GM12873 (cell line): ENCODE measurements around the gene ATP10B.

Experiments
- CTCF ChIP-seq: IDR thresholded peaks from 2 replicates; pipeline ENCODE4 v1.5.1; 2012; ENCODE audit warnings: low read depth, mild to moderate bottlenecking, moderate library complexity, low read length, control low read depth; ENCODE audit not compliant: insufficient read depth; ENCODE audit errors: missing control alignments

Gene ATP10B

GRCh38 chr5:160747559-160747958 lies 104.5 kb downstream of the ATP10B start:
- TF ChIP-seq CTCF: no peak

- TF ChIP-seq CTCF: no peak
Measured at GRCh38 chr5:160744268-160745101, 107.5 kb downstream of the ATP10B start.

- TF ChIP-seq CTCF: no peak
Measured at GRCh38 chr5:160743027-160743426, 109.0 kb downstream of the ATP10B start.

- TF ChIP-seq CTCF: no peak
Measured at GRCh38 chr5:160742446-160742845, 109.6 kb downstream of the ATP10B start.

GRCh38 chr5:160727296-160727997 lies 124.6 kb downstream of the ATP10B start:
- no peak for TF ChIP-seq CTCF

GRCh38 chr5:160726721-160727120 lies 125.3 kb downstream of the ATP10B start:
- no peak for TF ChIP-seq CTCF

GRCh38 chr5:160720822-160721221 lies 131.2 kb downstream of the ATP10B start:
- no peak for TF ChIP-seq CTCF
